ENCODE data around the gene FAM240B.

DNA sequence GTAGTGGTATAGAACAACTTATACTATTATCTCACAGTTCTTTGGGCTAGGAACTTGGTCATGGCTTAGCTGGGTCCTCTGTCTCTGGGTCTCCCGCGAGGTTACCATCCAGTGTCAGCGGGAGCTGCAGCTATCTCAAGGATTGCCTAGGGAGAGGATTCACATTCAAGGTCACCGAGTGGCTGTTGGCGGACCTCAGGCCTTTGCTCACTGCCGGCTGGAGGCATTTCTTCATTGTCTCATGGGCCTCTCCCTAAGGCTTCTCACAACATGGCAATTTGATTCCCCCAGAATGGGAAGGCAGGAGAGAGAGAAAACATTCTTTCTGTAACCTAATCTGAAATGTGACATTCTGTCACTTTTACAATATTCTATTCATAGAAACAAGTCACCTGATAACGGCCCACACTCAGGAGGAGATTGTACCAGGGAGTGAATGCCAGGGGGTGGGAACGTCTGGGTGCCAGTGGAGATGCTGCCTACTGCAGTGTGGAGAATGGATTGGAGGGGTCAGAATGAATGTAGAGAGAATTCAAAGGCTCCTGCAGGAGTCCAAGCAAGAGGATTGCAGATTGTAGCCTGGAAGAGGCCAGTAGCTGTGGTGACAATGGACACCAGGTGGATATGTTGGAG is 70.1 kb downstream of the FAM240B start:
- TF ChIP-seq, protein P1, sequence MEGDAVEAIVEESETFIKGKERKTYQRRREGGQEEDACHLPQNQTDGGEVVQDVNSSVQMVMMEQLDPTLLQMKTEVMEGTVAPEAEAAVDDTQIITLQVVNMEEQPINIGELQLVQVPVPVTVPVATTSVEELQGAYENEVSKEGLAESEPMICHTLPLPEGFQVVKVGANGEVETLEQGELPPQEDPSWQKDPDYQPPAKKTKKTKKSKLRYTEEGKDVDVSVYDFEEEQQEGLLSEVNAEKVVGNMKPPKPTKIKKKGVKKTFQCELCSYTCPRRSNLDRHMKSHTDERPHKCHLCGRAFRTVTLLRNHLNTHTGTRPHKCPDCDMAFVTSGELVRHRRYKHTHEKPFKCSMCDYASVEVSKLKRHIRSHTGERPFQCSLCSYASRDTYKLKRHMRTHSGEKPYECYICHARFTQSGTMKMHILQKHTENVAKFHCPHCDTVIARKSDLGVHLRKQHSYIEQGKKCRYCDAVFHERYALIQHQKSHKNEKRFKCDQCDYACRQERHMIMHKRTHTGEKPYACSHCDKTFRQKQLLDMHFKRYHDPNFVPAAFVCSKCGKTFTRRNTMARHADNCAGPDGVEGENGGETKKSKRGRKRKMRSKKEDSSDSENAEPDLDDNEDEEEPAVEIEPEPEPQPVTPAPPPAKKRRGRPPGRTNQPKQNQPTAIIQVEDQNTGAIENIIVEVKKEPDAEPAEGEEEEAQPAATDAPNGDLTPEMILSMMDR (IDR thresholded peaks at IDR 0.05; ENCODE audit: low read depth, low read length, missing input control): no peak
- TF ChIP-seq GABPA (IDR thresholded peaks at IDR 0.05 in 1 of 2, conservative IDR thresholded peaks at IDR 0.05 in 1 of 2) (no peak), TAF1 (conservative IDR thresholded peaks at IDR 0.05) (no peak), SP1 (IDR thresholded peaks at IDR 0.05) (no peak), YY1 (IDR thresholded peaks at IDR 0.05) (no peak), EGR1 (IDR thresholded peaks at IDR 0.05; ENCODE audit: low read depth in 2 of 2) (no peak), RAD21 (IDR thresholded peaks at IDR 0.05) (no peak)
- TF ChIP-seq, protein P2, sequence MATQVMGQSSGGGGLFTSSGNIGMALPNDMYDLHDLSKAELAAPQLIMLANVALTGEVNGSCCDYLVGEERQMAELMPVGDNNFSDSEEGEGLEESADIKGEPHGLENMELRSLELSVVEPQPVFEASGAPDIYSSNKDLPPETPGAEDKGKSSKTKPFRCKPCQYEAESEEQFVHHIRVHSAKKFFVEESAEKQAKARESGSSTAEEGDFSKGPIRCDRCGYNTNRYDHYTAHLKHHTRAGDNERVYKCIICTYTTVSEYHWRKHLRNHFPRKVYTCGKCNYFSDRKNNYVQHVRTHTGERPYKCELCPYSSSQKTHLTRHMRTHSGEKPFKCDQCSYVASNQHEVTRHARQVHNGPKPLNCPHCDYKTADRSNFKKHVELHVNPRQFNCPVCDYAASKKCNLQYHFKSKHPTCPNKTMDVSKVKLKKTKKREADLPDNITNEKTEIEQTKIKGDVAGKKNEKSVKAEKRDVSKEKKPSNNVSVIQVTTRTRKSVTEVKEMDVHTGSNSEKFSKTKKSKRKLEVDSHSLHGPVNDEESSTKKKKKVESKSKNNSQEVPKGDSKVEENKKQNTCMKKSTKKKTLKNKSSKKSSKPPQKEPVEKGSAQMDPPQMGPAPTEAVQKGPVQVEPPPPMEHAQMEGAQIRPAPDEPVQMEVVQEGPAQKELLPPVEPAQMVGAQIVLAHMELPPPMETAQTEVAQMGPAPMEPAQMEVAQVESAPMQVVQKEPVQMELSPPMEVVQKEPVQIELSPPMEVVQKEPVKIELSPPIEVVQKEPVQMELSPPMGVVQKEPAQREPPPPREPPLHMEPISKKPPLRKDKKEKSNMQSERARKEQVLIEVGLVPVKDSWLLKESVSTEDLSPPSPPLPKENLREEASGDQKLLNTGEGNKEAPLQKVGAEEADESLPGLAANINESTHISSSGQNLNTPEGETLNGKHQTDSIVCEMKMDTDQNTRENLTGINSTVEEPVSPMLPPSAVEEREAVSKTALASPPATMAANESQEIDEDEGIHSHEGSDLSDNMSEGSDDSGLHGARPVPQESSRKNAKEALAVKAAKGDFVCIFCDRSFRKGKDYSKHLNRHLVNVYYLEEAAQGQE (IDR thresholded peaks at IDR 0.05): no peak
- TF ChIP-seq, protein P3, sequence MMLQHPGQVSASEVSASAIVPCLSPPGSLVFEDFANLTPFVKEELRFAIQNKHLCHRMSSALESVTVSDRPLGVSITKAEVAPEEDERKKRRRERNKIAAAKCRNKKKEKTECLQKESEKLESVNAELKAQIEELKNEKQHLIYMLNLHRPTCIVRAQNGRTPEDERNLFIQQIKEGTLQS (IDR thresholded peaks at IDR 0.05): no peak
- TF ChIP-seq, protein P4, sequence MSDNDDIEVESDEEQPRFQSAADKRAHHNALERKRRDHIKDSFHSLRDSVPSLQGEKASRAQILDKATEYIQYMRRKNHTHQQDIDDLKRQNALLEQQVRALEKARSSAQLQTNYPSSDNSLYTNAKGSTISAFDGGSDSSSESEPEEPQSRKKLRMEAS (IDR thresholded peaks at IDR 0.05): no peak

Measured in liver (tissue), 3 donors.